Cerebellar cortex (tissue), 1 donor: ENCODE results near the gene TOMM6.

ENCODE experiments used
- DNase-seq: peaks from one replicate; pipeline ENCODE4 v3.0.0-alpha.2; 2015; ENCODE audit warnings: low spot score

The TOMM6 gene

GRCh38 chr6:41787219-41787917 is at the start of gene TOMM6:
Gene TOMM6, plus strand, starts transcription at chr6:41787694. Its CDS starts 4 bp downstream, at chr6:41787698.
- DNase-seq = peak; percentile 93

GRCh38 chr6:41739041-41739440 is 48.5 kb upstream of the TOMM6 start:
- DNase-seq = no peak

- DNase-seq = no peak
Measured at GRCh38 chr6:41740366-41741162, 46.9 kb upstream of the TOMM6 start.

GRCh38 chr6:41741625-41742490 is 45.6 kb upstream of the TOMM6 start:
- no peak for DNase-seq

- DNase-seq = no peak
Measured at GRCh38 chr6:41743406-41744235, 43.9 kb upstream of the TOMM6 start.

- no peak for DNase-seq
Measured at GRCh38 chr6:41744236-41744787, 43.2 kb upstream of the TOMM6 start.

- no peak for DNase-seq
Measured at GRCh38 chr6:41746107-41746506, 41.4 kb upstream of the TOMM6 start.

GRCh38 chr6:41747256-41748101 is 40.0 kb upstream of the TOMM6 start, which contains the start of gene PGC:
Gene PGC, minus strand, starts transcription at chr6:41747397. Its CDS starts 63 bp downstream, at chr6:41747334.
- DNase-seq = no peak

GRCh38 chr6:41748102-41748477 is 39.4 kb upstream of the TOMM6 start:
- no peak for DNase-seq

GRCh38 chr6:41748542-41748941 is 39.0 kb upstream of the TOMM6 start:
- DNase-seq = no peak

GRCh38 chr6:41750374-41750773 is 37.1 kb upstream of the TOMM6 start:
- DNase-seq = no peak

- DNase-seq = no peak
Measured at GRCh38 chr6:41755895-41756294, 31.6 kb upstream of the TOMM6 start.

GRCh38 chr6:41756354-41756753 is 31.1 kb upstream of the TOMM6 start:
- no peak for DNase-seq

GRCh38 chr6:41757271-41757670 is 30.2 kb upstream of the TOMM6 start:
- no peak for DNase-seq

GRCh38 chr6:41757931-41758640 is 29.4 kb upstream of the TOMM6 start:
- DNase-seq = no peak

GRCh38 chr6:41758641-41759035 is 28.9 kb upstream of the TOMM6 start:
- no peak for DNase-seq

- no peak for DNase-seq
Measured at GRCh38 chr6:41759106-41759904, 28.2 kb upstream of the TOMM6 start.

GRCh38 chr6:41759905-41760579 is 27.5 kb upstream of the TOMM6 start:
- DNase-seq = no peak
